ENCODE data around the gene C11orf58.

Gene C11orf58

GRCh38 chr11:16764888-16765287 lies 26.4 kb downstream of the C11orf58 start:
- H3K4me3 ChIP-seq (ENCODE audit: control insufficient read depth, low read depth, low read length) = no peak overlapping the region
- TF ChIP-seq CTCF (conservative IDR thresholded peaks at IDR 0.05; ENCODE audit: control insufficient read depth, insufficient read depth, low read depth, low read length) = no peak
- no peak for DNase-seq (ENCODE audit: low read depth)

DNA sequence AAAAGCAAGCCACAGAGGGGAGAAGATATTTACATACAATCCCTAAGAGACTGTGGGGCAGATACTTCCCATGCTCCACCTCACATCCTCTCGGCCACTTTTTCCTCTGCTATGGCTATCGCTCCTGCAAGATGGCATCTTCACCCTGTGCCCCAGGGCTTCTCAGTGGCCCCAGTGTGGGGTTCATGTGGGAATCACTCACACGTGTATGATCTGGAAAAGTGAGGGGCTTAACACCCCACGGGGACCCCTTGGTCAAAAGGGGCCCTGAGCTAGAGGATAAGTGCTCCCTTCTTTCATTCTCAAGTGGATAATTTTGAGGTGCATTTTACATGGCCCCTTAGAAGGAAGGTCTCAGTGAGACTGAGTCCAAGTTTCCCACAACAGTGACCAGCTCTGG lies 28.7 kb downstream of the C11orf58 start:
- TF ChIP-seq CTCF (conservative IDR thresholded peaks at IDR 0.05; ENCODE audit: control insufficient read depth, insufficient read depth, low read depth, low read length) = no peak
- DNase-seq (ENCODE audit: low read depth) = no peak
- H3K4me3 ChIP-seq (ENCODE audit: control insufficient read depth, low read depth, low read length) = no peak overlapping the region

DNA sequence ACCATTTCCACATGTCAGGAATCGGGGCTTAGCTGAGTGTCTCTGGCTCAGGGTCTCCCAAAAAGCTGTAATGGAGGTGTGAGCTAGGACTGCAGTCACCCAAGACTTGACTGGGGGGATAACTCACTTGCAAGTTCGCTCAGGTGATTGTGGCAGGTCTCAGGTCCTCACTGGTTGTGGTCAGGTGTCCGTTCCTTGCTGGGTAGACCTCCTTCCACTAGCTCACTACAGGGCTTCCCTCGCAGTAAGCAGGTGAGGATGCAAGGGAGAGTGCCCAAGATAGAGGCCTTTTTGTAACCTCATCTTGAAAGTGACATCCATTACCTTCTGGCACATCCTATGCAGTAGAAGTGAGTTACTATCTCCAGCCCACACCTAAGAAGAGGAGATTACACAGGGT lies 29.5 kb downstream of the C11orf58 start:
- TF ChIP-seq CTCF (conservative IDR thresholded peaks at IDR 0.05; ENCODE audit: control insufficient read depth, insufficient read depth, low read depth, low read length) = no peak
- DNase-seq (ENCODE audit: low read depth) = no peak
- H3K4me3 ChIP-seq (ENCODE audit: control insufficient read depth, low read depth, low read length) = no peak overlapping the region

GRCh38 chr11:16769386-16769785 lies 30.9 kb downstream of the C11orf58 start:
- no peak for TF ChIP-seq CTCF (conservative IDR thresholded peaks at IDR 0.05; ENCODE audit: control insufficient read depth, insufficient read depth, low read depth, low read length)
- no peak overlapping the region for H3K4me3 ChIP-seq (ENCODE audit: control insufficient read depth, low read depth, low read length)
- DNase-seq (ENCODE audit: low read depth) = no peak

GRCh38 chr11:16770016-16770415 lies 31.6 kb downstream of the C11orf58 start:
- DNase-seq (ENCODE audit: low read depth) = no peak
- H3K4me3 ChIP-seq (ENCODE audit: control insufficient read depth, low read depth, low read length) = no peak overlapping the region
- TF ChIP-seq CTCF (conservative IDR thresholded peaks at IDR 0.05; ENCODE audit: control insufficient read depth, insufficient read depth, low read depth, low read length) = no peak

GRCh38 chr11:16771350-16772140 lies 33.1 kb downstream of the C11orf58 start:
- TF ChIP-seq CTCF (conservative IDR thresholded peaks at IDR 0.05; ENCODE audit: control insufficient read depth, insufficient read depth, low read depth, low read length) = no peak
- DNase-seq (ENCODE audit: low read depth) = no peak
- H3K4me3 ChIP-seq (ENCODE audit: control insufficient read depth, low read depth, low read length) = no peak overlapping the region
